Stimulated activated CD4-positive, alpha-beta T cell treated with anti-CD3 and anti-CD28 coated beads, Interleukin-1b, Interleukin-23, amount 100 ng/mL, for 48 hours (primary cell): ENCODE measurements around the gene NAA80.
A peak's percentile ranks its signal among the peaks of the same experiment; 100 is the strongest.

Source experiments
- DNase-seq: peaks from one replicate; pipeline ENCODE4 v3.0.0-alpha.2; 2020

NAA80 gene

GRCh38 chr3:50327943-50328691 lies 28.9 kb upstream of the NAA80 start, which contains the start of gene TUSC2:
Gene TUSC2, minus strand, starts transcription at chr3:50328223. Its CDS starts 124 bp downstream, at chr3:50328099.
- peak; percentile 95 for DNase-seq

GRCh38 chr3:50327129-50327528 lies 27.9 kb upstream of the NAA80 start:
- no peak for DNase-seq

GRCh38 chr3:50326182-50326541 lies 27.0 kb upstream of the NAA80 start:
- DNase-seq: no peak

GRCh38 chr3:50325497-50326181 lies 26.4 kb upstream of the NAA80 start:
- no peak for DNase-seq

GRCh38 chr3:50325113-50325480 lies 25.9 kb upstream of the NAA80 start:
- DNase-seq: no peak

GRCh38 chr3:50324351-50325112 lies 25.3 kb upstream of the NAA80 start:
- DNase-seq: peak; percentile 54

GRCh38 chr3:50323614-50324199 lies 24.5 kb upstream of the NAA80 start:
- DNase-seq: no peak

- DNase-seq: no peak
Measured at GRCh38 chr3:50323092-50323600, 23.9 kb upstream of the NAA80 start.

- DNase-seq: no peak
Measured at GRCh38 chr3:50322386-50323091, 23.3 kb upstream of the NAA80 start, which contains the start of gene HYAL2. Gene HYAL2, minus strand, starts transcription at chr3:50322745. Its CDS starts 2,256 bp downstream, at chr3:50320489.

- DNase-seq: no peak
Measured at GRCh38 chr3:50322115-50322385, 22.8 kb upstream of the NAA80 start.

- peak; percentile 82 for DNase-seq
Measured at GRCh38 chr3:50321336-50322114, 22.3 kb upstream of the NAA80 start.

GRCh38 chr3:50320853-50321335 lies 21.7 kb upstream of the NAA80 start:
- DNase-seq: peak; percentile 42

- DNase-seq: no peak
Measured at GRCh38 chr3:50319894-50320625, 20.9 kb upstream of the NAA80 start.

- DNase-seq: no peak
Measured at GRCh38 chr3:50319181-50319893, 20.1 kb upstream of the NAA80 start.

GRCh38 chr3:50318615-50319014 lies 19.4 kb upstream of the NAA80 start:
- no peak for DNase-seq

- no peak for DNase-seq
Measured at GRCh38 chr3:50318163-50318562, 19.0 kb upstream of the NAA80 start.

- no peak for DNase-seq
Measured at GRCh38 chr3:50317300-50317699, 18.1 kb upstream of the NAA80 start.

- peak; percentile 46 for DNase-seq
Measured at GRCh38 chr3:50316657-50317242, 17.5 kb upstream of the NAA80 start.

GRCh38 chr3:50314816-50315215 lies 15.6 kb upstream of the NAA80 start:
- no peak for DNase-seq

GRCh38 chr3:50314342-50314741 lies 15.1 kb upstream of the NAA80 start:
- no peak for DNase-seq
